Neural cell (in vitro differentiated cells): ENCODE data around the gene POLE3.

ENCODE experiments used
- CTCF ChIP-seq: fragments of 450-650 bp; IDR thresholded peaks from 2 replicates; pipeline ENCODE4 v1.5.1; 2014; ENCODE audit warnings: antibody characterized with exemption, mild to moderate bottlenecking, moderate library complexity; ENCODE audit not compliant: poor library complexity, severe bottlenecking
- EP300 ChIP-seq: fragments of 450-650 bp; conservative IDR thresholded peaks from 2 replicates; pipeline ENCODE4 v1.6.1; 2014; ENCODE audit warnings: antibody characterized with exemption, mild to moderate bottlenecking, moderate library complexity; ENCODE audit not compliant: poor library complexity, severe bottlenecking
- EZH2 ChIP-seq: fragments of 200-600, 300-800 bp; shearing (Covaris generic), sonication (generic); IDR thresholded peaks from 2 replicates; pipeline ENCODE4 v1.6.1; 2014; ENCODE audit warnings: antibody characterized with exemption, low read length, borderline replicate concordance, mild to moderate bottlenecking; ENCODE audit not compliant: insufficient read depth, poor library complexity, severe bottlenecking
- MXI1 ChIP-seq: fragments of 450-650 bp; conservative IDR thresholded peaks from 2 replicates; pipeline ENCODE4 v1.6.1; 2014; ENCODE audit warnings: antibody characterized with exemption, mild to moderate bottlenecking; ENCODE audit not compliant: poor library complexity, severe bottlenecking
- POLR2AphosphoS5 ChIP-seq: IDR thresholded peaks from 2 replicates; pipeline ENCODE4 v1.6.1; 2012
- REST ChIP-seq: IDR thresholded peaks from 2 replicates; pipeline ENCODE4 v1.6.1; 2012; ENCODE audit warnings: borderline replicate concordance
- SMC3 ChIP-seq: fragments of 450-650 bp; conservative IDR thresholded peaks from 2 replicates; pipeline ENCODE4 v1.6.1; 2014; ENCODE audit warnings: antibody characterized with exemption, mild to moderate bottlenecking, moderate library complexity; ENCODE audit not compliant: poor library complexity
- TAF1 ChIP-seq: IDR thresholded peaks from 2 replicates; pipeline ENCODE4 v1.6.1; 2012; ENCODE audit warnings: low read depth

GRCh38 chr9:113387560-113388230 lies 22.8 kb downstream of the POLE3 start:
- TF ChIP-seq CTCF (no peak), EP300 (no peak), EZH2 (no peak), MXI1 (no peak), POLR2AphosphoS5 (no peak), REST (no peak), SMC3 (no peak), TAF1 (no peak)
